DND-41 (cell line): Measurements from ENCODE around the gene TAOK1.
A peak's percentile ranks its signal among the peaks of the same experiment; 100 is the strongest.

Experiments used
- ATAC-seq: fragments of 200-7000 bp; cut with Tn5 transposase; 3 replicates; pipeline ENCODE4 v1.9.1; 2021; ENCODE audit warnings: low read depth; ENCODE audit not compliant: insufficient read depth
- DNase-seq: peaks from one replicate; pipeline ENCODE4 v3.0.0-alpha.2; 2020
- H2AFZ ChIP-seq: 2 replicates; pipeline ENCODE4 v1.6.0; 2012; ENCODE audit warnings: low read depth, low read length
- H3K27ac ChIP-seq: 2 replicates; pipeline ENCODE4 v1.5.1; 2012; ENCODE audit warnings: low read length, inconsistent platforms
- H3K27me3 ChIP-seq: fragments of 200-600 bp; sonication (generic); 2 replicates; pipeline ENCODE4 v1.6.0; 2012; ENCODE audit warnings: low read length, mild to moderate bottlenecking, inconsistent platforms; ENCODE audit not compliant: insufficient read depth, poor library complexity
- H3K36me3 ChIP-seq: 2 replicates; pipeline ENCODE4 v1.5.1; 2012; ENCODE audit warnings: low read length, inconsistent platforms; ENCODE audit not compliant: insufficient read depth
- H3K4me1 ChIP-seq: 2 replicates; pipeline ENCODE4 v1.5.1; 2012; ENCODE audit warnings: mild to moderate bottlenecking, low read length; ENCODE audit not compliant: insufficient read depth
- H3K4me2 ChIP-seq: 2 replicates; pipeline ENCODE4 v1.6.0; 2012; ENCODE audit warnings: mild to moderate bottlenecking, moderate library complexity, low read length, inconsistent platforms; ENCODE audit not compliant: insufficient read depth
- H3K4me3 ChIP-seq, 2 experiments: fragments of 200-600 bp in 1 of 2; shearing (Covaris generic) in 1 of 2; 2 replicates each; pipeline ENCODE4 v1.5.1; 2012 to 2016; ENCODE audit warnings: inconsistent platforms in 2 of 2, low read length in 2 of 2, mild to moderate bottlenecking in 2 of 2, low read depth in 1 of 2, moderate library complexity in 1 of 2
- H3K79me2 ChIP-seq: 2 replicates; pipeline ENCODE4 v1.6.0; 2012; ENCODE audit warnings: low read length, inconsistent platforms; ENCODE audit not compliant: insufficient read depth
- H3K9ac ChIP-seq: 2 replicates; pipeline ENCODE4 v1.6.0; 2012; ENCODE audit warnings: low read depth, mild to moderate bottlenecking, inconsistent platforms, low read length, moderate library complexity
- H3K9me3 ChIP-seq: 2 replicates; pipeline ENCODE4 v1.5.1; 2012; ENCODE audit warnings: low read length, moderate library complexity, mild to moderate bottlenecking, inconsistent platforms; ENCODE audit not compliant: insufficient read depth, severe bottlenecking
- H4K20me1 ChIP-seq: 2 replicates; pipeline ENCODE4 v1.6.0; 2012; ENCODE audit warnings: low read length; ENCODE audit not compliant: insufficient read depth
- EZH2 ChIP-seq: IDR thresholded peaks from 3 replicates; pipeline ENCODE4 v1.6.1; 2012; ENCODE audit warnings: borderline replicate concordance, low read depth, mild to moderate bottlenecking, moderate library complexity, low read length, inconsistent platforms; ENCODE audit not compliant: severe bottlenecking
- TF ChIP-seq, protein P1 (sequence below): IDR thresholded peaks from 2 replicates; pipeline ENCODE4 v1.5.1; 2012; ENCODE audit warnings: borderline replicate concordance, low read length, moderate library complexity, mild to moderate bottlenecking; ENCODE audit not compliant: poor library complexity, severe bottlenecking; ENCODE audit errors: extremely low read depth

The TAOK1 gene

DNA sequence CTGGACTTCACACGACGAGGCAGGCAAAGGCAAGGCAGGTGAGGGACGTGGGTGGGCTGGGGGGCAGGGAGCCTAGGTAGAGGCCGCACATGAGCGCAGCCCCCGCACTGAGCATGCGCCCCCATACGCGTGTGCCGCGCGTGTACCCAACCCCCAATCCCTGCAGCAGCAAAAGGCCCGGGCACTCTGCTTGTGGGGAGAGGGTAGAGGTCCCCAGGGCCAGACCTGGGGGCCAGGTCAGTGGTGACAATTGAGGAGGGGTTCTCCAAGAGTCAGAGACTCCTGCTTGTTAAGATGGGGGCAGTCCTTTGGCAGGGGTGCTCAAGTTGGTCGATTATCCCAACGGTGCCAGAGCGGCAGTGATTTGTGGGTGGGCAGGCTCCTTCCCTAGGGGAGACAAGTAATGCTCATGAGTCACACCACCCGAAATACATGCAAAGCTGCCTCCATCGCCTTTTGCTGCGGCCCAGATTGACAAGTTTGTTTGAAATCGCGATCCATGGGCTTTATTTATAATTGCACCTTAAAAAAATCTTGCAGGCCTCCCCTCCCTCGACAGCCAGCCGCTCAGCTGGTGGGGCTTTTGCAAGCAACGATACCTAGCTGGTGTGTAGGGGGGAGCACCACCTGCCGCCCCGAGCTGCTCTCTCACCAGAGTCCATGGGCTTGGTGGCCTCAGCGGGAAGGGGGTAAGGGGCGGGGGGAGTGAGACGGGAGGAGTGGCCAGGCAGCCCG is 200.4 kb downstream of the TAOK1 start:
- H3K27ac ChIP-seq: peak overlapping the region; percentile 81
- TF ChIP-seq EZH2: no peak
- TF ChIP-seq, protein P1, sequence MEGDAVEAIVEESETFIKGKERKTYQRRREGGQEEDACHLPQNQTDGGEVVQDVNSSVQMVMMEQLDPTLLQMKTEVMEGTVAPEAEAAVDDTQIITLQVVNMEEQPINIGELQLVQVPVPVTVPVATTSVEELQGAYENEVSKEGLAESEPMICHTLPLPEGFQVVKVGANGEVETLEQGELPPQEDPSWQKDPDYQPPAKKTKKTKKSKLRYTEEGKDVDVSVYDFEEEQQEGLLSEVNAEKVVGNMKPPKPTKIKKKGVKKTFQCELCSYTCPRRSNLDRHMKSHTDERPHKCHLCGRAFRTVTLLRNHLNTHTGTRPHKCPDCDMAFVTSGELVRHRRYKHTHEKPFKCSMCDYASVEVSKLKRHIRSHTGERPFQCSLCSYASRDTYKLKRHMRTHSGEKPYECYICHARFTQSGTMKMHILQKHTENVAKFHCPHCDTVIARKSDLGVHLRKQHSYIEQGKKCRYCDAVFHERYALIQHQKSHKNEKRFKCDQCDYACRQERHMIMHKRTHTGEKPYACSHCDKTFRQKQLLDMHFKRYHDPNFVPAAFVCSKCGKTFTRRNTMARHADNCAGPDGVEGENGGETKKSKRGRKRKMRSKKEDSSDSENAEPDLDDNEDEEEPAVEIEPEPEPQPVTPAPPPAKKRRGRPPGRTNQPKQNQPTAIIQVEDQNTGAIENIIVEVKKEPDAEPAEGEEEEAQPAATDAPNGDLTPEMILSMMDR: no peak
- no peaks in the 10 kb centered on the region for H3K9me3 ChIP-seq
- peaks cover 77% of the 10 kb centered on the region for H3K4me1 ChIP-seq
- H3K27me3 ChIP-seq: peaks cover 6% of the 10 kb centered on the region
- DNase-seq (no peak), ATAC-seq (no peak)
- peak overlapping the region; percentile 99 for H2AFZ ChIP-seq
- peaks cover 46% of the 10 kb centered on the region for H4K20me1 ChIP-seq
- H3K36me3 ChIP-seq: no peaks in the 10 kb centered on the region
- peak overlapping the region; percentile 90 for H3K4me2 ChIP-seq
- peak overlapping the region; percentile 44 to 74; a peak in 3 of 4 replicates for H3K4me3 ChIP-seq
- H3K79me2 ChIP-seq: peaks cover 48% of the 10 kb centered on the region
- H3K9ac ChIP-seq: peak overlapping the region; percentile 83

DNA sequence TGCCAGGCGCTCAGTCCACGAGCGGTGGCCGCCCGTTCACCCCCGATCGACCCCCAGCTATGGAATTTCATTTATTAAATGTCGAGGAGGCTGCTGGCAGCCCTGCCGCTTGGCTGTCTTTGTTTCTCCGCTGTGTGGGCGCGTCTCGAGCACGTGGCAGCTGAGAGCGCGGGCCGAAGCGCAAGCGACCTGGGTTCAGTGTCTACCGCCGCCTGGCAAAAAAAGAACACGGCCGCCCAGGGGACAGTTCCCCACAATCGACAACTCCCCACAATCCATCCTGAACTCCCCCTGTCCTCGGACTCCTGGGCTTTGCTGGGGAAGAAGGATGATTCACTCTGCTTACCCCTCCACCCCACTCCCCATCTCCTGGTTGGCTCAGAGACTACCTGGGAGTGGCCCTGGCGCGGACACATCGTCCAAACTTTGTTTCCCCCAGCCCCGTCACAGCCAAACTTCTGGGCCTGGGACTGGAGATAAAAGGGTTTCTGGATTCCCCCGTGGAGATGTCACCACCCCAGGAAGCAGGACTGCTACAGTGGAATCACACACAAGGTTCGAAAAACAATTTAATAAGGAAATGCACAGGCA is 201.1 kb downstream of the TAOK1 start:
- no peaks in the 10 kb centered on the region for H3K36me3 ChIP-seq
- peak overlapping the region; percentile 90 for H3K4me2 ChIP-seq
- H4K20me1 ChIP-seq: peaks cover 48% of the 10 kb centered on the region
- peaks cover 75% of the 10 kb centered on the region for H3K4me1 ChIP-seq
- peak overlapping the region in 1 of 2 experiments; percentile 72; a peak in 2 of 4 replicates for H3K4me3 ChIP-seq
- no peak for TF ChIP-seq EZH2
- TF ChIP-seq, protein P1: no peak
- ATAC-seq (no peak), DNase-seq (no peak)
- no peaks in the 10 kb centered on the region for H3K9me3 ChIP-seq
- H3K27me3 ChIP-seq: peaks cover 6% of the 10 kb centered on the region
- peak overlapping the region; percentile 77 for H2AFZ ChIP-seq
- peak overlapping the region; percentile 49 for H3K27ac ChIP-seq
- H3K9ac ChIP-seq: peak overlapping the region; percentile 83
- H3K79me2 ChIP-seq: peaks cover 45% of the 10 kb centered on the region

DNA sequence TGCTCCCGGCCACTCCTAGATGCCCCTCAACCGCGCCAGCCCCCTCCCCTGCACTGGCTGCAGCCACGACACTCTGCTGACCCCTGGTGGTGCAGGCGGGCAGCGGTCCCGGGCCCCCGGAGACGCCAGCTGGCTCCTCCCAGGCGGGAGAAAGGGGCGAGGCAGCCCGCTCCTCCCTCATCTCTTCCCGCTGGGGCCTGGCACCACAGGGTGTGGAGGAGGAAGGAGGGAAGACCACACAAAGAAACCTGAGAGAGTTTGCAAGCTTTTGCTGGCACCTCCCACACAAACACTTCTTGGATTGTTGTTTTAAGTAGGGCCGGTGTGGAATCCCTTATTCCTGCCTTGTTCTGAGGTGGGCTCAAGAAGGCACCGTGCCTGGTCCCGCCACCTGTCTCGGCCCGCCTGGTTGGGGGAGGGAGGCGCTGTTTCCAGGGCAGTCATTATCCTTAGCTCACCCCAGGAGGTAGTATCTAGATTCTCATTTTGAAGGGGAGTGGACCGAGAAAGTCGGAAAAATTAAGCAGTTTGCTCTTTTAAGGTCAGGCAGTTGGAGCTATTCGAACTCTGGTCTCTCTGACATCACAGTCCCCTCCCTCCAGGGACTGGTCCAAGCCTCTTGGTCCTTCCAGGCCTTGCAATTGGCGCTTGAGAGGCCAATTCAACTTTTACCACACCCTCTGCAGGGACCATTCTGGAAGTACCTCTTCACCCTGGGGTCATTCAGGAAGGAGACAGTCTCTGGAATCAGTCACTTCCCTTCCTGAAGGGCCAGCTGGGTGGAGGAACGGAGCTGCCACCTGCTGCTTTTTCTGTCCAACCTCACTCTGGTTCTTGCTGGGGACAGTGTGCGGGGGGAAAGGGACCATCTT is 201.8 kb downstream of the TAOK1 start:
- H3K9ac ChIP-seq: peak overlapping the region; percentile 83
- H4K20me1 ChIP-seq: peaks cover 49% of the 10 kb centered on the region
- ATAC-seq (peak; percentile 70), DNase-seq (peak; percentile 92)
- peaks cover 38% of the 10 kb centered on the region for H3K79me2 ChIP-seq
- H3K27ac ChIP-seq: peak overlapping the region; percentile 49
- TF ChIP-seq, protein P1: peak; percentile 99
- TF ChIP-seq EZH2: no peak
- no peaks in the 10 kb centered on the region for H3K9me3 ChIP-seq
- H3K4me1 ChIP-seq: peaks cover 69% of the 10 kb centered on the region
- H3K4me3 ChIP-seq: peak overlapping the region in 1 of 2 experiments; percentile 72; a peak in 2 of 4 replicates
- H3K36me3 ChIP-seq: no peaks in the 10 kb centered on the region
- peak overlapping the region; percentile 77 for H2AFZ ChIP-seq
- H3K4me2 ChIP-seq: peak overlapping the region; percentile 90
- H3K27me3 ChIP-seq: peaks cover 6% of the 10 kb centered on the region
